ENCODE data around the gene TGM5. TPM values are rescaled to one million over a fixed set of nuclear protein-coding genes. Genes with fewer than 3 reads are reported as not detected.

The TGM5 gene
- total RNA-seq, 1 donor from 2014 or later = not detected

DNA sequence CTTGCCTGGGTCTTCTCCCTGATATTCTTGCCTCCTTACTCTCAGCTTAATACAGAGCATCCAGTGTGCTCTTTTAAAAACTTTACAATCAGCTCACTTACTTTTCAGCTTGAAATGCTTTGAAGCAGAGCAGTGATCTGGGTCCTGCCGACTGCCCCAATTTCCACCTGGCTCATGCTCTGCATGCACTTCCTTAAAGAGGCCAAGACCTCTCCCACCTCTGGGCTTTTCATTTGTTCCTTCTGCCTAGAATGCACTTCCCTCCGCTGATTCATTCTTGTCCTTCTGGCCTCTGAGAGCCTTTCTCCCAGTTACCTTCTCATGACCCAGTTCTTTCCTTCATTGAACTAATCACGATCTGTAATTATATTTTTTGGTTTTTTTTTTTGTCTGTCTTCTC, 83.5 kb downstream of the TGM5 start:
- Mint-ChIP-seq H3K27me3 (ENCODE audit: unreplicated experiment) (peaks cover 4% of the 10 kb centered on the region), H3K4me3 (ENCODE audit: unreplicated experiment) (no peak overlapping the region), H3K9me3 (ENCODE audit: unreplicated experiment) (peaks cover 4% of the 10 kb centered on the region), H3K4me1 (ENCODE audit: low read depth, unreplicated experiment) (peaks cover 2% of the 10 kb centered on the region), H3K27ac (ENCODE audit: unreplicated experiment) (no peak overlapping the region), H3K36me3 (ENCODE audit: unreplicated experiment) (no peaks in the 10 kb centered on the region)
- no peak for DNase-seq
- no peak for TF ChIP-seq CTCF (IDR thresholded peaks at IDR 0.05; ENCODE audit: partially characterized antibody, unreplicated experiment)

Other genes with a start within 250 kb of the TGM5 start
- 39.9 TPM for gene UBR1, start 160.9 kb downstream of the TGM5 start, total RNA-seq (ENCODE audit: unreplicated experiment)
- 19.1 TPM for gene TMEM62, start 133.3 kb downstream of the TGM5 start, total RNA-seq (ENCODE audit: unreplicated experiment)
- 86.8 TPM for gene CCNDBP1, start 81.5 kb downstream of the TGM5 start, total RNA-seq (ENCODE audit: unreplicated experiment)
- gene EPB42, start 45.9 kb downstream of the TGM5 start, total RNA-seq (ENCODE audit: unreplicated experiment) = not detected
- gene TGM7, start 35.3 kb upstream of the TGM5 start, total RNA-seq (ENCODE audit: unreplicated experiment) = not detected
- 8.0 TPM for gene LCMT2, start 63.6 kb upstream of the TGM5 start, total RNA-seq (ENCODE audit: unreplicated experiment)
- 118 TPM for gene ZSCAN29, start 104.1 kb upstream of the TGM5 start, total RNA-seq (ENCODE audit: unreplicated experiment)
- 29.9 TPM for gene TUBGCP4, start 104.2 kb upstream of the TGM5 start, total RNA-seq (ENCODE audit: unreplicated experiment)
- 142 TPM for gene TP53BP1, start 226.2 kb upstream of the TGM5 start, total RNA-seq (ENCODE audit: unreplicated experiment)